Measurements from ENCODE around the gene TMEM44. TPM values are rescaled to one million over a fixed set of nuclear protein-coding genes. Genes with fewer than 3 reads are reported as not detected.

Gene TMEM44
- total RNA-seq, 6 experiments from 2014 or later = 11.8 to 14.0 (median 13.2) TPM

- H3K9me3 Mint-ChIP-seq = no peaks in the 10 kb centered on the region
- no peaks in the 10 kb centered on the region for H3K27me3 Mint-ChIP-seq (ENCODE audit: insufficient read depth)
- no peak for TF ChIP-seq CTCF (IDR thresholded peaks at IDR 0.05)
- H3K27ac Mint-ChIP-seq = no peak overlapping the region
- H3K36me3 Mint-ChIP-seq (ENCODE audit: low read depth) = peaks cover 10% of the 10 kb centered on the region
- no peak overlapping the region for H3K4me3 Mint-ChIP-seq
- H3K4me1 Mint-ChIP-seq (ENCODE audit: low read depth) = peaks cover 4% of the 10 kb centered on the region; the same call in 1 of the 2 replicates
- no peak for DNase-seq
These were observed 15.4 kb downstream of the TMEM44 start for GRCh38 chr3:194617827-194618226.

- H3K4me1 Mint-ChIP-seq (ENCODE audit: low read depth) = peaks cover 4% of the 10 kb centered on the region; the same call in 1 of the 2 replicates
- no peak overlapping the region; the same call in 1 of the 2 replicates for H3K27ac Mint-ChIP-seq
- no peak for DNase-seq
- no peaks in the 10 kb centered on the region for H3K27me3 Mint-ChIP-seq (ENCODE audit: insufficient read depth)
- no peak overlapping the region for H3K4me3 Mint-ChIP-seq
- no peak for TF ChIP-seq CTCF (IDR thresholded peaks at IDR 0.05)
- H3K9me3 Mint-ChIP-seq = no peaks in the 10 kb centered on the region
- peaks cover 10% of the 10 kb centered on the region for H3K36me3 Mint-ChIP-seq (ENCODE audit: low read depth)
These were observed 16.0 kb downstream of the TMEM44 start for GRCh38 chr3:194617143-194617671.

GRCh38 chr3:194615226-194615625 lies 18.0 kb downstream of the TMEM44 start:
- no peak for DNase-seq
- H3K36me3 Mint-ChIP-seq (ENCODE audit: low read depth) = peaks cover 10% of the 10 kb centered on the region
- H3K4me3 Mint-ChIP-seq = no peak overlapping the region
- H3K27me3 Mint-ChIP-seq (ENCODE audit: insufficient read depth) = no peaks in the 10 kb centered on the region; the same call in 1 of the 2 replicates
- peaks cover 4% of the 10 kb centered on the region; the same call in 1 of the 2 replicates for H3K4me1 Mint-ChIP-seq (ENCODE audit: low read depth)
- no peaks in the 10 kb centered on the region for H3K9me3 Mint-ChIP-seq
- TF ChIP-seq CTCF (IDR thresholded peaks at IDR 0.05) = no peak
- no peak overlapping the region for H3K27ac Mint-ChIP-seq

- no peaks in the 10 kb centered on the region for H3K9me3 Mint-ChIP-seq
- peaks cover 10% of the 10 kb centered on the region; the same call in 1 of the 2 replicates for H3K36me3 Mint-ChIP-seq (ENCODE audit: low read depth)
- H3K27me3 Mint-ChIP-seq (ENCODE audit: insufficient read depth) = peaks cover 2% of the 10 kb centered on the region; the same call in 1 of the 2 replicates
- H3K4me3 Mint-ChIP-seq = no peak overlapping the region
- H3K4me1 Mint-ChIP-seq (ENCODE audit: low read depth) = no peaks in the 10 kb centered on the region
- no peak for TF ChIP-seq CTCF (IDR thresholded peaks at IDR 0.05)
- no peak for DNase-seq
- H3K27ac Mint-ChIP-seq = no peak overlapping the region
These were observed 21.0 kb downstream of the TMEM44 start for GRCh38 chr3:194612221-194612620.

GRCh38 chr3:194610689-194611088 lies 22.5 kb downstream of the TMEM44 start:
- Mint-ChIP-seq H3K4me3 (no peak overlapping the region), H3K27ac (no peak overlapping the region), H3K4me1 (ENCODE audit: low read depth) (no peaks in the 10 kb centered on the region), H3K9me3 (no peaks in the 10 kb centered on the region), H3K36me3 (ENCODE audit: low read depth) (peaks cover 10% of the 10 kb centered on the region; the same call in 1 of the 2 replicates), H3K27me3 (ENCODE audit: insufficient read depth) (peaks cover 3% of the 10 kb centered on the region)
- TF ChIP-seq CTCF (IDR thresholded peaks at IDR 0.05) = no peak
- DNase-seq = no peak
